HL-60 (cell line): ENCODE measurements around the gene SVEP1.

Source experiments
- DNase-seq, 2 experiments: peaks; one replicate each; pipeline ENCODE4 v3.0.0-alpha.2; 2010 to 2020; ENCODE audit warnings: low read depth in 1 of 2, low spot score in 1 of 2
- H3K27ac ChIP-seq: fragments of 250-450 bp; sonication (Bioruptor Pico); replicated peaks from 2 replicates; pipeline ENCODE4 v1.5.1; 2020; ENCODE audit warnings: mild to moderate bottlenecking, moderate library complexity
- H3K27me3 ChIP-seq: fragments of 250-450 bp; sonication (Bioruptor Pico); 2 replicates; pipeline ENCODE4 v1.5.1; 2021; ENCODE audit warnings: mild to moderate bottlenecking, moderate library complexity; ENCODE audit not compliant: insufficient read depth, poor library complexity, severe bottlenecking
- H3K4me3 ChIP-seq: replicated peaks from 2 replicates; pipeline ENCODE4 v1.5.1; 2011; ENCODE audit warnings: mild to moderate bottlenecking, control low read depth, low read length; ENCODE audit not compliant: insufficient read depth
- GABPA ChIP-seq: IDR thresholded peaks from 2 replicates; pipeline ENCODE4 v1.6.1; 2012; ENCODE audit warnings: low read depth
- POLR2AphosphoS5 ChIP-seq: IDR thresholded peaks from 2 replicates; pipeline ENCODE4 v1.6.1; 2012; ENCODE audit warnings: low read depth
- SPI1 ChIP-seq: IDR thresholded peaks from 2 replicates; pipeline ENCODE4 v1.6.1; 2012; ENCODE audit warnings: low read depth, mild to moderate bottlenecking, borderline replicate concordance
- TF ChIP-seq, protein P1 (sequence below): IDR thresholded peaks from 2 replicates; pipeline ENCODE4 v1.6.1; 2012; ENCODE audit warnings: low read depth; ENCODE audit not compliant: insufficient replicate concordance
- TF ChIP-seq, protein P2 (sequence below): IDR thresholded peaks from one replicate; pipeline ENCODE4 v1.5.1; 2011; ENCODE audit warnings: low read length, control low read depth, inconsistent platforms; ENCODE audit not compliant: insufficient read depth

Gene SVEP1

DNA sequence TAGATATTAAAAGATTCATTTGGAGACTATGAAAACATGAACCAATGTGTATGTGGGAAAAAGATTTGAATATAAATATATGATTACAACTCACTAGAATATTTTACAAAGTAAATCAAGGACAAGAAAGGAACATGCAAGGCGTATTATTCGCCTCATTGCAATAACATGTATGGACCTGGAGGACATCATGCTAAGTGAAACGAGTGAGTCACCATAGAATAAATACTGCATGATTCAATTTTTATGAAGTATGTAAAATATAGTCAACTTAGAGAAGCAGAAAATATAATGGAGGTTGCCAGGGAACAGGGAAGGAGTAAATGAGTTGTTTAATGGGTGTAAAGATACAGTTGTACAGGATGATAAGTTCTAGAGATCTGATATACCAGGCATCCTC lies 246.8 kb downstream of the SVEP1 start:
- H3K27ac ChIP-seq: no peak overlapping the region
- H3K4me3 ChIP-seq: no peak overlapping the region
- TF ChIP-seq SPI1 (no peak), GABPA (no peak), POLR2AphosphoS5 (no peak)
- TF ChIP-seq, protein P1, sequence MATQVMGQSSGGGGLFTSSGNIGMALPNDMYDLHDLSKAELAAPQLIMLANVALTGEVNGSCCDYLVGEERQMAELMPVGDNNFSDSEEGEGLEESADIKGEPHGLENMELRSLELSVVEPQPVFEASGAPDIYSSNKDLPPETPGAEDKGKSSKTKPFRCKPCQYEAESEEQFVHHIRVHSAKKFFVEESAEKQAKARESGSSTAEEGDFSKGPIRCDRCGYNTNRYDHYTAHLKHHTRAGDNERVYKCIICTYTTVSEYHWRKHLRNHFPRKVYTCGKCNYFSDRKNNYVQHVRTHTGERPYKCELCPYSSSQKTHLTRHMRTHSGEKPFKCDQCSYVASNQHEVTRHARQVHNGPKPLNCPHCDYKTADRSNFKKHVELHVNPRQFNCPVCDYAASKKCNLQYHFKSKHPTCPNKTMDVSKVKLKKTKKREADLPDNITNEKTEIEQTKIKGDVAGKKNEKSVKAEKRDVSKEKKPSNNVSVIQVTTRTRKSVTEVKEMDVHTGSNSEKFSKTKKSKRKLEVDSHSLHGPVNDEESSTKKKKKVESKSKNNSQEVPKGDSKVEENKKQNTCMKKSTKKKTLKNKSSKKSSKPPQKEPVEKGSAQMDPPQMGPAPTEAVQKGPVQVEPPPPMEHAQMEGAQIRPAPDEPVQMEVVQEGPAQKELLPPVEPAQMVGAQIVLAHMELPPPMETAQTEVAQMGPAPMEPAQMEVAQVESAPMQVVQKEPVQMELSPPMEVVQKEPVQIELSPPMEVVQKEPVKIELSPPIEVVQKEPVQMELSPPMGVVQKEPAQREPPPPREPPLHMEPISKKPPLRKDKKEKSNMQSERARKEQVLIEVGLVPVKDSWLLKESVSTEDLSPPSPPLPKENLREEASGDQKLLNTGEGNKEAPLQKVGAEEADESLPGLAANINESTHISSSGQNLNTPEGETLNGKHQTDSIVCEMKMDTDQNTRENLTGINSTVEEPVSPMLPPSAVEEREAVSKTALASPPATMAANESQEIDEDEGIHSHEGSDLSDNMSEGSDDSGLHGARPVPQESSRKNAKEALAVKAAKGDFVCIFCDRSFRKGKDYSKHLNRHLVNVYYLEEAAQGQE: no peak
- TF ChIP-seq, protein P2, sequence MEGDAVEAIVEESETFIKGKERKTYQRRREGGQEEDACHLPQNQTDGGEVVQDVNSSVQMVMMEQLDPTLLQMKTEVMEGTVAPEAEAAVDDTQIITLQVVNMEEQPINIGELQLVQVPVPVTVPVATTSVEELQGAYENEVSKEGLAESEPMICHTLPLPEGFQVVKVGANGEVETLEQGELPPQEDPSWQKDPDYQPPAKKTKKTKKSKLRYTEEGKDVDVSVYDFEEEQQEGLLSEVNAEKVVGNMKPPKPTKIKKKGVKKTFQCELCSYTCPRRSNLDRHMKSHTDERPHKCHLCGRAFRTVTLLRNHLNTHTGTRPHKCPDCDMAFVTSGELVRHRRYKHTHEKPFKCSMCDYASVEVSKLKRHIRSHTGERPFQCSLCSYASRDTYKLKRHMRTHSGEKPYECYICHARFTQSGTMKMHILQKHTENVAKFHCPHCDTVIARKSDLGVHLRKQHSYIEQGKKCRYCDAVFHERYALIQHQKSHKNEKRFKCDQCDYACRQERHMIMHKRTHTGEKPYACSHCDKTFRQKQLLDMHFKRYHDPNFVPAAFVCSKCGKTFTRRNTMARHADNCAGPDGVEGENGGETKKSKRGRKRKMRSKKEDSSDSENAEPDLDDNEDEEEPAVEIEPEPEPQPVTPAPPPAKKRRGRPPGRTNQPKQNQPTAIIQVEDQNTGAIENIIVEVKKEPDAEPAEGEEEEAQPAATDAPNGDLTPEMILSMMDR: no peak
- no peaks in the 10 kb centered on the region for H3K27me3 ChIP-seq
- DNase-seq: no peak

DNA sequence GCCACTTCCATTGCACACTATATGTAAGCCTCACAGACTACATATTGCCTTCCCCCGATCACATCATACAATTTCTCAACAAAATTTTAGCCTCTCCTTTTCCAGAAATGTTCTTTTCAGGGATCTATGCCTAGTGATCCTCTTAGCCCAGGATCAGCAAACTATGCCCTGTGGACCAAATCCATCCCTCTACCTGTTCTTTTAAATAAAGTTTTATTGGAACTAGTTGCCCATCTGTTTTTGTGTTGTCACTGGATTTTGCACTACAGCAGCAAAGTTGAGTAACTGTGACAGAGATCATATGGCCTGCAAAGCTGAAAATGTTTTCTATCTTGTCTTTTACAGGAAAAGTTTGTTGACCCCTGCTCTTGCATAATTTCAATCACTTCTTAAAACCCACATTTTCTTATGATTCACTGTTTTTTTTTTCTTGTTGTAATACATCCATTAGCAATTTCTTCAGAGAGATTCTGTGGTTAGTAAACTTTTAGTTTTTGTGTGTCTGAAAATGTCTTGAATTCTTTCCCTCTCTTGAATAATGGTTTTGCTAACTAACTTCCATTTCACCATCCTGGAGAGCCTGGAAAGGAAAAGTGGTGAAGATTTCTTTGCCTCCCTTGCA lies 248.9 kb downstream of the SVEP1 start:
- no peak overlapping the region for H3K4me3 ChIP-seq
- TF ChIP-seq POLR2AphosphoS5 (no peak), GABPA (no peak), SPI1 (no peak)
- TF ChIP-seq, protein P1: no peak
- TF ChIP-seq, protein P2: no peak
- H3K27ac ChIP-seq: no peak overlapping the region
- no peaks in the 10 kb centered on the region for H3K27me3 ChIP-seq
- peak in 1 of 2 experiments; percentile 41 for DNase-seq

DNA sequence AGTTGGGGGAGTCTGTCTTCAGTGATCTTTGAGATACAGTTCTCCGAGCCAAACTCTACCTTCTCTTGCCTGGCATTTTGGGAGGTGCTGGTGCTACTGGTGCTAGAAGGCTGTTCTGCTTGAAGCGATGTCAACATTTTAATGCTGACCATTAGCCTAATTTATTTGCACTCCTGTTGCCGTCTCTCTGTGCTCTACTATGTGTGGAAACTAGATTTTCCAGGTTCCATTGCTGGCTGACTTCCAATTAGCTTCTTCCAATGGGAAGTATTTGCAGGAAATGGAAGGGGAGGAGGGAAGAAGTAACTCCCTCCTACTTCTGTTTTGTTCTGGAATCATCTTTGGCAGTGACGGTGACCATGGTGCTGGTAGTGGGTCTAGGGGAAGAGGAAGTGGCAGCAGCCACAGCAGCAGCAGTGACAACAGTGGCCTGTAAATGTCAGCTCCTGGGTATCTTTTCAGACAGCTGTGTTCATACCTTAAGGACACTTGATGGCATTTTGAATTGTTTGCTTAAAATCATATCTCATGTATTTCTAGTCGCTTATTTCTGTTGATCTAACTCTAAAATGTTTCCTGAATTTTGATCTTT lies 249.8 kb downstream of the SVEP1 start:
- Histone ChIP-seq H3K4me3 (no peak overlapping the region), H3K27me3 (no peaks in the 10 kb centered on the region), H3K27ac (no peak overlapping the region)
- TF ChIP-seq, protein P1: no peak
- no peak for TF ChIP-seq GABPA
- no peak for TF ChIP-seq POLR2AphosphoS5
- peak; percentile 93 for TF ChIP-seq SPI1
- DNase-seq: peak; percentile 37 to 69
